GM18502 (cell line): ENCODE results near the gene ZNF239.
"Not testable (repeated sequence)": the region's sequence is repeated elsewhere in the genome, so short reads cannot be mapped to it uniquely, and the experiment has no call there.

Source experiments
- ATAC-seq: cut with Tn5 transposase; IDR thresholded peaks from one replicate; pipeline ENCODE4 v1.9.1; 2021; ENCODE audit warnings: mild to moderate bottlenecking; ENCODE audit not compliant: unreplicated experiment, poor library complexity

The ZNF239 gene

DNA sequence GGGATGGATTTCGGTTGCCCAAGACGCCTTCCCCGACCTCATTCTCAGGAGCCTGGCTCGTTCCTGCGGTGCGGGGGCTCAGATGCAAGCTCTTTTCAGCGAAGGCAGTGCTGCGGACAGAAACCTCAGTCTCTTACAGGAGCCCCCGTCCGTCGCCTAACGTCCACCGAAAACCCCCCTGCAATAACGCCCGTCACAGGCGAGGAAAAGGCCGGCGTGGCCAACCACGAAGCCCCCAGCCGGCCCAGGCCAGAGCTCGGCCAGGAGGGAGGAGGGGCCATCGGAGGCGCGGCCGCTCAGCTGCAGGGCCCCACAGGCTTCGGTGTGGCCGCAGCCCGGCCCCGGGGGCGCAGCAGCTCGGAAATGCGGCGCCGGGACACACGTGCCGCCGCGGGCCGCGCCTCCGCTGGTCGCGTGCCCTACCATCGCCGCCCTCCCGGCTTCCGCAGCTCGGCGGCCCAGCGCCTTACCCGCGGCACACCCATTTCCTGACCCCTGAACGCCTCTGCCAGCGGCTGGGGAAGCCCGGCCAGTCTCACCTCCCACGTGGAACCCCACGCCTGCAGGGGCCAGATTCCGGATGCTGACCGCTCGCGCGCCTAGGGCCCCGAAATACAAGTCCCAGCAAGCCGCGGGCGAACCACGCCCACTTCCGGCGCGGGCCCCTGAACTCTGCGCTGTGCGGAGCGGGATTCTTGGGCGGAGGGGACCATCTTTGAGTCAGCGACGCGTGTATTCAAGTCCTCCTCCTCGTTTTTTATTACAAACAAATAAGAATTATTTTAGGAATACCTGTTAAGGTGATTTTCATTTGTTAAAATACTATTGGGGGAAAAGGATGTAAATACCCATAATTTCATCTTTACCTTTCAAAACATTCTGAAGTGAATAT is at the start of gene ZNF239:
Gene ZNF239 (minus strand): TSS at position 616 of the 892 bp plus-strand sequence. CDS start 16,537 bp downstream, outside the sequence.
- ATAC-seq, result peak; percentile 95

GRCh38 chr10:43623351-43623750 is 48.9 kb upstream of the ZNF239 start:
- no peak for ATAC-seq

DNA sequence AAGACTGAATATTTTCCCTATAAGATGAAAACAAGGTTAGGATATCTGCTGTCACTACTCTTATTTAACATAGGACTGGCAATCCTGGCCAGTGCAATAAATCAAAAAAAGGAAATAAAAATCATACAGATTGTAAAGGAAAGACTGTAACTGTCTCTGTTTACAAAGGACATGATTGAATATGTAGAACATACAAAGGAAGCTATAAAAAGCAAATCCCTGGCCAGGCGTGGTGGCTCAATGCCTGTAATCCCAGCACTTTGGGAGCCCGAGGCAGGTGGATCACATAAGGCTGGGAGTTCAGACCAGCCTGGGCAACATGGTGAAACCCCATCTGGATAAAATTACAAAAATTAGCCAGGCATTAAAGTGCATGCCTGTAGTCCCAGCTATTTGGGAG is 47.6 kb upstream of the ZNF239 start:
- ATAC-seq, result no peak

DNA sequence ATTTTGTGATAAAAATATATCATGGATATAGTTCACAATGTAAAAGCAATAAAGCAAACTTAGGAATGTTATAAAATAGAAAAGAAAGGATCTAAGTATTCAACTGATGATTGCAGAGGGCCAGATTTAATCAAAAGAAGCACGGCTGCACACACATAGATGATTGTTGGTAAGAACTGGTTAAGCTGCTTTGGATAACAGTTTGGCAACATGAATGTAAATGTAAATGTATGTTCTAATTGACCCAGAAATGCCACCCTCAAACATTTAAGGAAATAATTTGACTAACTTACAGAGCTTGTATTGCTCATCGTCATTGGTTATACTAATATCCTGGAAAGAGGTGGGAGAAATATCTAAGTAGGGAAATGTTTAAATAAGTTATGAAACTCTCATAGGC is 45.0 kb upstream of the ZNF239 start:
- no peak for ATAC-seq

DNA sequence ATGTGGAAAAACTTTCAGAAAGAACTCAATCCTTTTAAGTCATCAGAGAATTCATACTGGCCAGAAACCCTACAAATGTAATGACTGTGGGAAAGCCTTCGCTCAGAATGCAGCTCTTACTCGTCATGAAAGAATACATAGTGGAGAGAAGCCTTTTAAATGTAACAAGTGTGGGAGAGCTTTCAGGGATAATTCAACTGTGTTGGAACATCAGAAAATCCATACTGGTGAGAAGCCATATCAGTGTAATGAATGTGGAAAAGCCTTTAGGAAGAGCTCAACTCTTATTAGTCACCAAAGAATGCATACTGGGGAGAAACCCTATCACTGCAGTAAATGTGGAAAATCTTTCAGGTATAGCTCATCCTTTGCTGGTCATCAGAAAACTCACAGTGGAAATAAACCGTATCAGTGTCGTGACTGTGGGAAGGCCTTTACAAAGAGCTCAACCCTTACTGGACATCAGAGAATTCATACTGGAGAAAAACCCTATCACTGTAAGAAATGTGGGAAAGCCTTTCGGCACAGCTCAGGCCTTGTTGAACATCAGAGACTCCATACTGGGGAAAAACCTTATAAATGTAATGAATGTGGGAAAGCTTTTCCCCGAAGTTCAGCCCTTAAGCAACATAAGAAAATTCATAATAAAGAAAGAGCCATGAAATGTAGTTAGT is 42.4 kb upstream of the ZNF239 start:
- ATAC-seq, result no peak

DNA sequence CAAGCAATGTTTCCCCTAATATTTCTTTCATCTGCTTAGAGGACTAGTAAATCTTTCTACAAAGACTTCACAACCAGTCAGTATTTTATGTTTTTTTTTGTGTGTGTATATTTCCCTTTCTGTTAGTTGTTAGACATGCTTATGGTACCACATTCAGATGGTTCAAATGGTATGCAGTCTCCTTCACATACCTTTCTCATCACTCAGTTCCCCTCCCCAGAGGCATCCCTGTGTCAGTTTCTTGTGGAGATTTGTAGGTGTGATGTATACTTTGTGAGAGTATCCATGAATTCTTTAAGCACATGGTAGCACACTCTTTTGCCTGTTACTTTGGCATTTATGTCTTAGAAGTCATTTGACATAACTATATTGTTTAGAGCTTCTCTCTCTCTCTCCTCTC is 36.2 kb upstream of the ZNF239 start:
- no peak for ATAC-seq

DNA sequence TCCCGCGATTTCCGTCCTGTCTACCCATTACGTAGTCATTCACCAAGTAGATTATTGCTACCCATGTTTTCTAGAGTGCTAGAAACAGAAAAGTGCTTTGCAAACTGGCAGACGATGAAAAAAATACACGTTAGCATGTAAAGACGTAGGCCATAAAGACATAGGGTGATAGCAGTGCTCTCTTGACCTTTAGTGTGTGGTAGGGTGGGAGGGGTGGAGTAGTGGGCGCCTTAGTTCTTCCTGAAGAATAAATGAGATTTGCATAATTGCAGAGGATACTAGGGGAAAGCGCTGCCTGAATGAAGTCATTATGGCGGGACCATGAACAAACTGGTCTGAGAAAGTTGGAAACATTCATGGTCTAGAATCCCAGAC is 32.8 kb upstream of the ZNF239 start:
- no peak for ATAC-seq

DNA sequence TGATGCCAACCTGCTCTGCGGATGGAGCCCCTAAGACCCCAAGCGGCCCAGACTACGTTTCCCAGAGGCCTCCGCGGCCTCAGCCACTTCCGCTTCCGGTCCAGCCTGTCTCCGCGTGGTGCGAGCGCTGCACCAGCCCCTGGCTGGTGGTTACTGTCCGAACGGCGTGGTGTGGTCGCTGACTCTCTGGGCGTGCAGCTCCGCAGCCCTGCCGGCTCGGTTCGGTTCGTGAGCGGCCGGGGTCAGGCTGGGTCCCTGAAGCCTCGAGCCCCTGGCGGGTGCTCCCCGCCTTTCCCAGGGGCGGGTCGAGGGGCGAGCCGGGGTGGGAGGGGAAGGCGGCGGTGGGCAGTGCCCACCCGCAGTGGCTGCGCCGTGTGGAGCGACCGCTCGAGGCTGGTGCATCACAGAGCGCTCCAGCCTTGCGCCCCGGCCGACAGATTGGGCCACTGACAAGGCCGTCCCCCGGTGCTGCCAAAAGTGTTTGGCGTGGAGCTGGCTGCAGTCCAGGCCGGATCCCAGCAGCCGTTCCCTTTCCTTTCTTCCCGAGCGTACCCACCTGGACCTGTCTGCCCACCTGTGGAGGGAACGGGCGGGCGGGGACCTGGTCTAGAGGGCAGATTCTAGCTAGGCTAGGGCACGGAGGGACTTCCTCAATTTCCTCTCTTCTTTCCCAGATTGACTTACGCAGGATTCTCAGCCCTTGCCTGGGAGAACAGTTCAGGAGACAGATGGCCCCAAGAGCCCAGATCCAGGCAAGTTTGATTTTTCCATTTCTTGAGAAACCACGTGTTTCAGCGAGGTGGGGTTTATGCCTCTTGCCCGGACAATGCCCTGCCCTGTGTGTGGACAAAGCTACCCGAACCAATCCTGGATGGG is 32.1 kb upstream of the ZNF239 start, which contains the start of gene ZNF485:
Gene ZNF485 (plus strand): TSS at position 116 of the 876 bp plus-strand sequence. CDS start 613 bp downstream, at position 729.
- peak; percentile 98 for ATAC-seq

GRCh38 chr10:43605850-43606322 is 31.5 kb upstream of the ZNF239 start:
- ATAC-seq, result peak; percentile 29

- not testable (repeated sequence) for ATAC-seq
Observed at GRCh38 chr10:43601576-43601975, 27.2 kb upstream of the ZNF239 start.

- ATAC-seq, result no peak
Observed at GRCh38 chr10:43599333-43599732, 24.9 kb upstream of the ZNF239 start.

DNA sequence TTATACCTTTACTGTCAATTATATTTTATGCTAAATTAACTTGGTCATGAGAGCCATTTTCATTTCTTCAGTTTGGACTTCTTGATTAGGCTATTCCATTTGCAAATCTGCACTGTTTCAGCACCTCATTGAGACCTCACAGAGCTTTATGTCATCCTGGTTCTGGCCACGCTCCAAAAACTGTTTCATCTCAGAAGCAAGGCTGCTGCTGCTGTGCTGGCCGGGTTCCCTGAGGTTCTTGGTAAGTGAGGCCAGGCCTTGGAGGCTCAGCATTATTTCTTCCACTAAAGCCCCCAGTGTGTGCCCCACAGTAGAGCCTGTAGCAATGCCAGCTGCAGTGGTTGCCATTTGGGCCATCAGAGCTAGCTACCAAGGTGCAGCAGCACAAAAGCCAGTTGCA is 24.0 kb upstream of the ZNF239 start:
- no peak for ATAC-seq

DNA sequence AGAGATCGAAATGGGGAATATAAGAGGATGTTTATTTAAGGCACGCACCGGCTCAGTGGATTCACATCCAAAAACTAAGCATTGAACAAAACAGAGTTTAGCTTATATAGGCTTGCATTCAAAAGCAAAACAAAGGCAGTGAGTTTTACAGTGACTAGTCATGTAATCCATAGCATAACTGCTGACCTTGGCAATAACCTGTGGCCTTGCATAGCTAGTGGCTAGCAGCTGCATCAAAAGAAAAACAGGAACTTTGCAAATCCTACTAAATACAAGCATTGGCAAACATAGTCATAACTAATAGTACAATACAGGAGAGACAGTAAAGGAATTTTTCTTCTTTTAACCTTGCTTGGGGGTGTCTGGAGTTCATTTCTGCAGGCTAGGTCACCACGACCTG is 22.1 kb upstream of the ZNF239 start:
- no peak for ATAC-seq

DNA sequence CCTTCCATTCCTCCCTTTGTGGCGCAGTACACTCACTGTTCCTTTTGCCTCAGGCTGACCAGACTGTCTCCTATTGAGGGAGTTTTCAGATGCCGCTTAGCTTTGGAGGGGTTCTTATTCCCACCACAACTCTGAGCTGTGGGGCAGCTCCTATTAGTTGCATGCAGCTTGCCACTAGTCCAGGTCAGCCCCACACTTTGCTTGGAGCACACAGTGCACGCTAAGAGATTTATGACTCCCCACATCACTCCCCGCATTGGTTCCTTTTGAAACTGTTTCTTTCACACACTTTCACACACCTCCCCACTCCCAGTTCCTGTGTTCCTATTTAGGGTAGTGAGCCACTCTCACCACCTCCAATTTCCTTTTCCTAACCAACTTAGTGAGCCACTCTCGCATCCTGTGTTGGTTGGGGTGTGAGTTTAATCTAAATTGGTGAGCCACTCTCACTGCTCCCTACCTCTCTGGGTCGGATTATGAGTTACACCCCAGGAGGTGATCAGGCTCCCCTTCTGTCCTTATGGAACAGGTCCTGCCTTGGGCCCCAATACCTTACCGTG is 21.4 kb upstream of the ZNF239 start:
- peak; percentile 53 for ATAC-seq

DNA sequence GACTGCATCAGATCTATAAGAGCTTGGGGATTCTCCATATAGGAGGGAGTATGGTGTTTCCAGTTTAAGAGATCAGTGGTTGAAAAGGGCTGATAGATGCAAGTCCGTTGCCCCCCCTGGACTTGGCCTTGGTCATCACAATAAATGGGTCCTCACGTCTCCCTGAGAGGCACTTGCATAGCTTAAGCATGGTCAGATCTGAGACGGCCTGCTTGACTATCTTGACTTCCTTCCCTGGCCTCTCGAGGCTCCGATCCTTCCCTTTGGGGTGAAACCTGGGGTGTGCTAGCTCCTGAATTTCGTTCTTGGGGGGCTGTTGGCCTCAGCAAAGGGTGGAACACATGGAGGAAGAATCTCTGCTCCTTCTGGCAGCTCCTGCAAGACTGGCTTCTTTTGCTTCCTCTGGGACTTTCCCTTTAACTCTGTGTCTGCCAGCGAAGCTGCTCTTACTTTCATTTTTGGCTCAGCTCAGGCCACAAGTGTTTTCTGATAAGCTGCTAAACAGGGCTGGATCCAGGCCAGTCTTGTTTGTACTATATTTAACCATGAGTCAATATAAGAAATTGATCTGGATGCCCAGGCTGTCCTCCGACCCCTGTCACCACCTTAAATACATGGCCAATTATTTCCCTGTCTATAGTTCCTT is 20.7 kb upstream of the ZNF239 start:
- peak; percentile 92 for ATAC-seq

DNA sequence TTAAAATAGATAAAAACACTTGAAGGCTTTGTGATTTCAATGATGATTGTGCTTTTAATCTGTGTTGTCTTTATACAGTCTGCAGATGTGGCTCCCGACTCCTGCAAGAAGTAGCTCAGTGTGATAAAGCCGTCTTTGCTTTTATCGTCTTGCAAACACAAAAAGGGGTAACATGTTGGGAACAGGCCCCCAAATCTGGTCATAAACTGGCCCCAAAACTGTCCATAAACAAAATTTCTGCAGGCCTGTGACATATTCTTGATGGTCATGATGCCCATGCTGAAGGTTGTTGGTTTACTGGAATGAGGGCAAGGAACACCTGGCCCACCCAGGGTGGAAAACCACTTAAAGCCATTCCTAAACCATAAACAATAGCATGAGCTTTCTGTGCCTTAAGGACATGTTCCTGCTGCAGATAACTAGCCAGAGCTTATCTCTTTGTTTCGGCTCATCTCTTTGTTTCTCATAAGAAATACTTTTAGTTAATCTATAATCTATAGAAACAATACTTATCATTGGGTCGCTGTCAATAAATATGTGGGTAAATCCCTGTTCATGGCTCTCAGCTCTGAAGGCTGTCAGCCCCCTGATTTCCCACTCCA is 17.0 kb upstream of the ZNF239 start:
- no peak for ATAC-seq

DNA sequence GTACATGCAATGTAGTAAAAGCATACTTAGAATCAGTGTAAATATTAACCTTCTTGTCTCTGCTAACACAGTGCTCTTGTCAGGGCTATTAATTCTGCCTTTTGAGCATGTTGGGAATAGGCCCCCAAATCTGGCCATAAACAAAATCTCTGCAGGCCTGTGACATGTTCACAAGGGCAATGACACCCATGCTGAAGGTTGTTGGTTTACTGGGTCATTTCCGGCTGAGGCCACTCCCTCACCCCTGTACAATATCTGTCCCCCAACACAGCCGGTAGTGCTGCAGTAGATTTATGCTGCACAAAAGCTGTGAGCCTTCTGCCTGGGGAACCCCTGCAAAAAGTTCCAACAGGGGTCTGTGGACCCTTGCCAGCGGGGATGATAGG is 12.3 kb upstream of the ZNF239 start:
- ATAC-seq, result not testable (repeated sequence)

GRCh38 chr10:43585981-43586729 is 11.7 kb upstream of the ZNF239 start:
- no peak for ATAC-seq

DNA sequence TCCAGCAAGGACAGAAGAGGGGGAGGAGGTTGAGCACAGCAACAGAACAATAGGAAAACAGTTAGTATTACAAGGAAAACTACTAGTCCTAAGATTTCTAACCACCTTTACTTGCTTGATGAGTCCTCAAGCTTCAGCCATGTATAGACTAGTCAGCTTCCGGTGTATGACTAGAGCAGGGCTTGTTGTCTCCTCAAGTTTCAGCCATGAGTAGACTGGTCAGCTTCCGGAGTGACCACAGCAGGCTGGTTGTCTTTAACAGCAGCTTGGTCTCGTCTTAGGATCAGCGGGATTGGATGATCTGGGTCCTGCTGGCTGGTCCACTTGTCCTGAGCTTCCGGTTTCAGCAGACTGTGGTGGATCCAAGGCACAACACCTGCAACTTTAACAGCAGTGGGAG is 10.6 kb upstream of the ZNF239 start:
- no peak for ATAC-seq
